ENCODE data around the gene ARHGAP26. TPM values are rescaled to one million over a fixed set of nuclear protein-coding genes. Genes with fewer than 3 reads are reported as not detected.

Gene ARHGAP26
- total RNA-seq, 1 experiment from 2014 or later = 34.5 TPM

DNA sequence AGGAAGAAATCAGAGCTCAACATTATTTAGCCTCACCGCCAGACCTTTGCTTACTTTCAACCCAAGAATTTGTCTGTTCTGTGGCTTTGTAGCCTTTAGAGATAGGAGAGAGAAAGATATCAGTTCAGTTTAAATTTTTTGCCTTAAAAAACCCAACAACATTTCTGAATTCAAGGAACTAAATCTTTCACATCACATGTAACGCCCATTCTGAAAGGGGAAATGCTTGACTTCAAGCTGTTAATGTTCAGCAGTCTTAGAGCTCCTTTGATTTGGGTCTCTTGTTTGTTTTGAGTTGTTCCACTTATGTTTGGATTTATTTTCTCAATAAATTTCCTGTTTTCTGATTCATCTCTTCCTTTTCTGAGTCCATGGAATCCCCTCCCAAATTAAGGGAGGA lies 294.5 kb downstream of the ARHGAP26 start:
- no peaks in the 10 kb centered on the region for H3K4me1 ChIP-seq (ENCODE audit: control insufficient read depth in 1 of 2, insufficient read depth in 2 of 2, low read length in 2 of 2)
- no TSS peak for BruUV-seq (replicated peaks)
- TF ChIP-seq, protein P1, sequence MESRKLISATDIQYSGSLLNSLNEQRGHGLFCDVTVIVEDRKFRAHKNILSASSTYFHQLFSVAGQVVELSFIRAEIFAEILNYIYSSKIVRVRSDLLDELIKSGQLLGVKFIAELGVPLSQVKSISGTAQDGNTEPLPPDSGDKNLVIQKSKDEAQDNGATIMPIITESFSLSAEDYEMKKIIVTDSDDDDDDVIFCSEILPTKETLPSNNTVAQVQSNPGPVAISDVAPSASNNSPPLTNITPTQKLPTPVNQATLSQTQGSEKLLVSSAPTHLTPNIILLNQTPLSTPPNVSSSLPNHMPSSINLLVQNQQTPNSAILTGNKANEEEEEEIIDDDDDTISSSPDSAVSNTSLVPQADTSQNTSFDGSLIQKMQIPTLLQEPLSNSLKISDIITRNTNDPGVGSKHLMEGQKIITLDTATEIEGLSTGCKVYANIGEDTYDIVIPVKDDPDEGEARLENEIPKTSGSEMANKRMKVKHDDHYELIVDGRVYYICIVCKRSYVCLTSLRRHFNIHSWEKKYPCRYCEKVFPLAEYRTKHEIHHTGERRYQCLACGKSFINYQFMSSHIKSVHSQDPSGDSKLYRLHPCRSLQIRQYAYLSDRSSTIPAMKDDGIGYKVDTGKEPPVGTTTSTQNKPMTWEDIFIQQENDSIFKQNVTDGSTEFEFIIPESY (IDR thresholded peaks at IDR 0.05; ENCODE audit: extremely low read depth, insufficient replicate concordance, low read length) = no peak
- TF ChIP-seq EGR1 (IDR thresholded peaks at IDR 0.05; ENCODE audit: low read depth) = no peak
- TF ChIP-seq, protein P2, sequence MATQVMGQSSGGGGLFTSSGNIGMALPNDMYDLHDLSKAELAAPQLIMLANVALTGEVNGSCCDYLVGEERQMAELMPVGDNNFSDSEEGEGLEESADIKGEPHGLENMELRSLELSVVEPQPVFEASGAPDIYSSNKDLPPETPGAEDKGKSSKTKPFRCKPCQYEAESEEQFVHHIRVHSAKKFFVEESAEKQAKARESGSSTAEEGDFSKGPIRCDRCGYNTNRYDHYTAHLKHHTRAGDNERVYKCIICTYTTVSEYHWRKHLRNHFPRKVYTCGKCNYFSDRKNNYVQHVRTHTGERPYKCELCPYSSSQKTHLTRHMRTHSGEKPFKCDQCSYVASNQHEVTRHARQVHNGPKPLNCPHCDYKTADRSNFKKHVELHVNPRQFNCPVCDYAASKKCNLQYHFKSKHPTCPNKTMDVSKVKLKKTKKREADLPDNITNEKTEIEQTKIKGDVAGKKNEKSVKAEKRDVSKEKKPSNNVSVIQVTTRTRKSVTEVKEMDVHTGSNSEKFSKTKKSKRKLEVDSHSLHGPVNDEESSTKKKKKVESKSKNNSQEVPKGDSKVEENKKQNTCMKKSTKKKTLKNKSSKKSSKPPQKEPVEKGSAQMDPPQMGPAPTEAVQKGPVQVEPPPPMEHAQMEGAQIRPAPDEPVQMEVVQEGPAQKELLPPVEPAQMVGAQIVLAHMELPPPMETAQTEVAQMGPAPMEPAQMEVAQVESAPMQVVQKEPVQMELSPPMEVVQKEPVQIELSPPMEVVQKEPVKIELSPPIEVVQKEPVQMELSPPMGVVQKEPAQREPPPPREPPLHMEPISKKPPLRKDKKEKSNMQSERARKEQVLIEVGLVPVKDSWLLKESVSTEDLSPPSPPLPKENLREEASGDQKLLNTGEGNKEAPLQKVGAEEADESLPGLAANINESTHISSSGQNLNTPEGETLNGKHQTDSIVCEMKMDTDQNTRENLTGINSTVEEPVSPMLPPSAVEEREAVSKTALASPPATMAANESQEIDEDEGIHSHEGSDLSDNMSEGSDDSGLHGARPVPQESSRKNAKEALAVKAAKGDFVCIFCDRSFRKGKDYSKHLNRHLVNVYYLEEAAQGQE (IDR thresholded peaks at IDR 0.05; ENCODE audit: low read depth) = no peak
- no peak for TF ChIP-seq RAD21 (IDR thresholded peaks at IDR 0.05; ENCODE audit: low read depth)
- no peak for TF ChIP-seq CBX3 (IDR thresholded peaks at IDR 0.05; ENCODE audit: low read depth)
- TF ChIP-seq, protein P3, sequence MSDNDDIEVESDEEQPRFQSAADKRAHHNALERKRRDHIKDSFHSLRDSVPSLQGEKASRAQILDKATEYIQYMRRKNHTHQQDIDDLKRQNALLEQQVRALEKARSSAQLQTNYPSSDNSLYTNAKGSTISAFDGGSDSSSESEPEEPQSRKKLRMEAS (IDR thresholded peaks at IDR 0.05) = no peak
- no peak overlapping the region for H3K4me3 ChIP-seq (replicated peaks in 1 of 2; ENCODE audit: low read depth in 1 of 2, low read length in 2 of 2)
- H3K27ac ChIP-seq (ENCODE audit: low read depth, low read length) = no peak overlapping the region
- H3K9me3 ChIP-seq (ENCODE audit: control insufficient read depth in 1 of 2, insufficient read depth in 1 of 2, low read depth in 1 of 2, low read length in 2 of 2) = no peaks in the 10 kb centered on the region
- ChIA-PET CTCF (no interaction called here), POLR2A (no interaction called here), RAD21 (ENCODE audit: low non-redundant PET in 1 of 2, low total read pairs in 2 of 2, uncharacterized antibody in 2 of 2, unreplicated experiment in 2 of 2) (no interaction called here)
- H3K27me3 ChIP-seq (ENCODE audit: insufficient read depth, low read length) = no peaks in the 10 kb centered on the region
- ATAC-seq = no peak
- H3K36me3 ChIP-seq (ENCODE audit: control insufficient read depth in 1 of 2, insufficient read depth in 2 of 2, low read length in 2 of 2) = no peaks in the 10 kb centered on the region
- H3K9me2 ChIP-seq (ENCODE audit: insufficient read depth) = no peaks in the 10 kb centered on the region
- H3K4me2 ChIP-seq (ENCODE audit: low read length) = no peak overlapping the region
- DNase-seq (ENCODE audit: low read depth, low spot score) = no peak
- H3K79me2 ChIP-seq (ENCODE audit: insufficient read depth, low read length) = no peaks in the 10 kb centered on the region
- no peak overlapping the region for H3K9ac ChIP-seq (ENCODE audit: low read length)
- intact Hi-C loops (cut with micrococcal nuclease) = no loop called here
- no peaks in the 10 kb centered on the region for H4K20me1 ChIP-seq (ENCODE audit: insufficient read depth)
- no peak overlapping the region for H2AFZ ChIP-seq (ENCODE audit: low read depth, low read length, poor library complexity, severe bottlenecking)
